Upper lobe of right lung (tissue), 1 donor: ENCODE data around the gene WNK2. TPM values are rescaled to one million over a fixed set of nuclear protein-coding genes. Genes with fewer than 3 reads are reported as not detected.
A peak's percentile ranks its signal among the peaks of the same experiment; 100 is the strongest.

Source experiments
- ATAC-seq: fragments of 200-7000 bp; cut with Tn5 transposase; one replicate; pipeline ENCODE4 v1.9.1; 2020; ENCODE audit warnings: mild to moderate bottlenecking, moderate library complexity
- DNase-seq: peaks from one replicate; pipeline ENCODE4 v3.0.0-alpha.2; 2020
- H3K27ac ChIP-seq: fragments of 200-600 bp; one replicate; pipeline ENCODE4 v1.8.0; 2022
- H3K27me3 ChIP-seq: fragments of 200-600 bp; one replicate; pipeline ENCODE4 v1.8.0; 2022; ENCODE audit warnings: mild to moderate bottlenecking
- H3K36me3 ChIP-seq: fragments of 200-600 bp; one replicate; pipeline ENCODE4 v1.8.0; 2022
- H3K4me1 ChIP-seq: fragments of 200-600 bp; one replicate; pipeline ENCODE4 v1.8.0; 2022
- H3K4me3 ChIP-seq: fragments of 200-600 bp; one replicate; pipeline ENCODE4 v1.8.0; 2022; ENCODE audit warnings: mild to moderate bottlenecking
- H3K9me3 ChIP-seq: fragments of 200-600 bp; one replicate; pipeline ENCODE4 v1.8.0; 2022
- intact Hi-C: fragments of 100-400 bp; cut with DNase I; formaldehyde crosslinking; loops from one replicate; pipeline ENCODE4 v1.11.0; 2022
- total RNA-seq: library from RNA; stranded (reverse); fragmentation: NEBNext Ultra II Directional; extraction: Animal tissue kit (Norgen Biotek cat#: 25700); gene quantifications from one replicate; pipeline ENCODE4 v1.2.1, GENCODE V29; 2021
- TF ChIP-seq, protein P1 (sequence below): fragments of 200-600 bp; IDR thresholded peaks from one replicate; pipeline ENCODE4 v1.8.0; 2022; ENCODE audit warnings: antibody characterized with exemption
- donor health status: DM: no; HTN: yes; CAD: no; lungs with severe emphysema.

The WNK2 gene
- total RNA-seq, 1 donor from 2014 or later: 0.35 TPM

DNA sequence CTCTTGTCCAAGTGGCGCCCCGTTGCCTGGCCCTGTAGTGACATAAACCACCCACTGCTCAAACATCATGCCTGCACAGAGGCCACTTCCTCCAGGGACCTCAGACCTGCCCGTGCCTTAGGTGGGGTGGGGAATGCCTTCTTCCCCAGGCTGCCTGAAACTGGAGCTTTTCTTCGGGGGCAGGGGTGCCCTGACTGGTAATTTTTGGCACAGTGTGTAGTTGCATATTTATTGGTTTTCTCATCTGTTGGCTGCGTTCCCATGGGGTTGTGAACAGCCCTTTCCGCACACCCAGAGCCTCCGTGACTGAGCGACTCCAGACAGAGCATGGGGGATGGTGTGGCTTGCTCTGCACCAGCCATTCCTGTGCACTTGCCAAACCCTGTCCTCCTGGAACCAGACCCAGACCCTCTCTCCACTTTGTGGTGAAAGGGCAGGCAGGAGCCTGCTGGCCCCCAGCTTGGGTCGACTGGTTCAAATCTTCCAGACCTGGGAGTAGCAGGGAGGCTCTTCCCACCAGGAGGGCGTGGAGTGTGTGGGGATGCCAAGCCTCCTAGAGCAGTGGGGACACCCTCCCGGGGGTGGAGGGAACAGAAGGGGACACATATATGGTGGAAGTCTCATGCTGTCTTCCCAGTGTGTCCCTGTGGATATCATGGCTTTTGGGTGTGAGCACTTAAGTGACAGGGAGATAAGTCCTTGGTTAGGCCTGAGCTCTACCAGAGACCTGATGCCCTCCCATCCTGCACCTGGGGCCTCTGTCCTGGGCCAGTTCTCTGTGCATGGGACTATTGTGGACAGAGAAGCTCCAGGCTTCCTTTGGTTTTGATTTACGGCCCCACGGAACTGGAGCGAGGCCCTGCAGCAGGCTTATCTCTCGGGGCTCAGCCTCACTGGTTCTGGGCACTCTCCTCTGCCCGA, 39.6 kb downstream of the WNK2 start:
- H3K4me3 ChIP-seq: no peak overlapping the region
- ATAC-seq (peak; percentile 26), DNase-seq (no peak)
- H3K27ac ChIP-seq: no peak overlapping the region
- TF ChIP-seq, protein P1, sequence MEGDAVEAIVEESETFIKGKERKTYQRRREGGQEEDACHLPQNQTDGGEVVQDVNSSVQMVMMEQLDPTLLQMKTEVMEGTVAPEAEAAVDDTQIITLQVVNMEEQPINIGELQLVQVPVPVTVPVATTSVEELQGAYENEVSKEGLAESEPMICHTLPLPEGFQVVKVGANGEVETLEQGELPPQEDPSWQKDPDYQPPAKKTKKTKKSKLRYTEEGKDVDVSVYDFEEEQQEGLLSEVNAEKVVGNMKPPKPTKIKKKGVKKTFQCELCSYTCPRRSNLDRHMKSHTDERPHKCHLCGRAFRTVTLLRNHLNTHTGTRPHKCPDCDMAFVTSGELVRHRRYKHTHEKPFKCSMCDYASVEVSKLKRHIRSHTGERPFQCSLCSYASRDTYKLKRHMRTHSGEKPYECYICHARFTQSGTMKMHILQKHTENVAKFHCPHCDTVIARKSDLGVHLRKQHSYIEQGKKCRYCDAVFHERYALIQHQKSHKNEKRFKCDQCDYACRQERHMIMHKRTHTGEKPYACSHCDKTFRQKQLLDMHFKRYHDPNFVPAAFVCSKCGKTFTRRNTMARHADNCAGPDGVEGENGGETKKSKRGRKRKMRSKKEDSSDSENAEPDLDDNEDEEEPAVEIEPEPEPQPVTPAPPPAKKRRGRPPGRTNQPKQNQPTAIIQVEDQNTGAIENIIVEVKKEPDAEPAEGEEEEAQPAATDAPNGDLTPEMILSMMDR: no peak
- no peaks in the 10 kb centered on the region for H3K27me3 ChIP-seq
- H3K36me3 ChIP-seq: no peaks in the 10 kb centered on the region
- H3K4me1 ChIP-seq: no peaks in the 10 kb centered on the region
- no peaks in the 10 kb centered on the region for H3K9me3 ChIP-seq
- intact Hi-C loops: no loop called here

DNA sequence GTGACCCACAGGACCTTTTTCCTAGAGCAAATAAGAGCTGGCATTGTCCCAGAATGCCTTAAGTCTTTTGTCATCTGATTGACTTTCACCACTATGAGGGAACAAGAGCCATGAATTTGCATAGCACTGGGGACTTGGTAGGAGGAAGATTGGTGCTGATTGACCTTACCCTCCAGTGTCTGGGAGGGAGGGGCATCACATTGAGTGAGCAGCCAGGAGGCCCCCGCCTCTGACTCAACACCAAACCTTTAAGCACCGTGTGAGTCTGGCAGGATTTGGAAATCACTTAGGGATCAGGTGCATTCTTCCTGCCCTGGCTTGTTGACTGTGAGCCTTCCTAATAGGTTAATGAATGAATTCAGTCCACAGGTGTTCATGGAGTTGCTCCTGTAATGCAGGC, 40.7 kb downstream of the WNK2 start:
- no peak overlapping the region for H3K4me3 ChIP-seq
- no peaks in the 10 kb centered on the region for H3K9me3 ChIP-seq
- no peak overlapping the region for H3K27ac ChIP-seq
- no peaks in the 10 kb centered on the region for H3K27me3 ChIP-seq
- no peaks in the 10 kb centered on the region for H3K36me3 ChIP-seq
- DNase-seq: no peak
- H3K4me1 ChIP-seq: no peaks in the 10 kb centered on the region
- TF ChIP-seq, protein P1: no peak
- ATAC-seq: no peak
- intact Hi-C loops: no loop called here

DNA sequence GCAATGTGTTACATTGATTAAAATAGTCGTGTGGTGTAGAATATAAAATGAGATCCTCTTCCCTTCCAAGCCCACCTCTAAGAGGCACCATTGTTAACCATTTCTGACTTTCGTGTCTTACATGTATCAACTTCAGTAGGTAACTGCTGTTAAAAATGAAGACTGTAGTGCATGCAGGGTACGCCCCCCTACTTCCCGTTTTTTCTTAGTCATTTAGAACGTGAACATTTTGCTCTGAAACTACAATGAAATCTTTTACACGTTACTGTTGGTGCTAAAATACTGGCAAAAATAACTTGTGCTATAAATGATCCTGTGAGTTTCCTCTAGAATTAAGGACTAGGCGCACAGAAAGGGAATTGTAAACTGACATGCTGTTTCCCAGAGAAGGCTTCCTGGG, 41.5 kb downstream of the WNK2 start:
- Histone ChIP-seq H3K9me3 (no peaks in the 10 kb centered on the region), H3K27ac (no peak overlapping the region), H3K4me1 (no peaks in the 10 kb centered on the region), H3K27me3 (peaks cover 7% of the 10 kb centered on the region), H3K4me3 (no peak overlapping the region), H3K36me3 (no peaks in the 10 kb centered on the region)
- intact Hi-C loops: no loop called here
- ATAC-seq (no peak), DNase-seq (no peak)
- TF ChIP-seq, protein P1: no peak

DNA sequence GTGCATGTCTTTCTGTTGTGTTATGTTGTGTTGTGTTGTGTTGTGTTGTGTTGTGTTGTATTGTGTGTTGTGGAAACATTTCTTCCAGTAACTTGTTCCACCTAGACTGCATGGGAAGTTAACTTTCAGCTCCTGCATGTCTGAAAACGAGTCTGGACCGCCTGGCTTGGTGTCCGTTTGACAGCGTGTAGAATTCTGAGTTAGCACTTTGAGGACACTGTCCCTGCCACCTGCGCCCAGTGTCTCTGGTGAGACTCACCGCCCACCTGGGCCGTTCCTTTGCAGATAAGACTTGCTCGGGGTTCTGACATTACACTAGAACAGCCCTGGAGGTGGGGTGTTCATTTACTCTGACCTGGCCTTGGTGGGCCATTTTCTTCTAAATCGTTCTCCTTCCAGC, 42.0 kb downstream of the WNK2 start:
- Histone ChIP-seq H3K27ac (no peak overlapping the region), H3K4me1 (no peaks in the 10 kb centered on the region), H3K27me3 (peaks cover 8% of the 10 kb centered on the region), H3K4me3 (no peak overlapping the region), H3K36me3 (no peaks in the 10 kb centered on the region), H3K9me3 (no peaks in the 10 kb centered on the region)
- no peak for ATAC-seq
- TF ChIP-seq, protein P1: no peak
- DNase-seq: no peak
- intact Hi-C loops: no loop called here

DNA sequence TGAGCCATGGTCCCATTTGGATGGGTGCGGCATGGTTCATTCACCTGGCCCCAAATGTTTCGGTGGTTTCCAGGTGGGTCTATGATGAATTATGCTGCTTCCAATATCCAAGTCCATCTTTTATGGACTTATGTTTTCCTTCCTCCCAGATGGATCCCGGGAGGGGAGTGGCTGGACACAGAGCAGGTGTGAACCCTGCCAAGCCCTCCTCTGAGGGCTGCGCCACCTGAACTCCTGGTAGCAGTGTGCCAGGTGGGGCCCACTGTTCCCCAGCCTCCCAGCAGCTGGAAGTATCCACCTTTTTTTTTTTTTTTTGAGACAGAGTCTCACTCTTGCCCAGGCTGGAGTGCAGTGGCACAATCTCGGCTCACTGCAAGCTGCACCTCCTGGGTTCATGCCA, 42.9 kb downstream of the WNK2 start:
- intact Hi-C loops: no loop called here
- Histone ChIP-seq H3K27me3 (peaks cover 10% of the 10 kb centered on the region), H3K4me1 (no peaks in the 10 kb centered on the region), H3K27ac (no peak overlapping the region), H3K9me3 (no peaks in the 10 kb centered on the region), H3K36me3 (no peaks in the 10 kb centered on the region), H3K4me3 (no peak overlapping the region)
- DNase-seq (no peak), ATAC-seq (no peak)
- TF ChIP-seq, protein P1: no peak
